IPS-11a (cell line): ENCODE results near the gene CTIF.

Experiments used
- H3K4me3 ChIP-seq: one replicate; pipeline ENCODE4 v1.5.1; 2013; ENCODE audit warnings: low read depth, low read length, control low read depth

Gene CTIF

DNA sequence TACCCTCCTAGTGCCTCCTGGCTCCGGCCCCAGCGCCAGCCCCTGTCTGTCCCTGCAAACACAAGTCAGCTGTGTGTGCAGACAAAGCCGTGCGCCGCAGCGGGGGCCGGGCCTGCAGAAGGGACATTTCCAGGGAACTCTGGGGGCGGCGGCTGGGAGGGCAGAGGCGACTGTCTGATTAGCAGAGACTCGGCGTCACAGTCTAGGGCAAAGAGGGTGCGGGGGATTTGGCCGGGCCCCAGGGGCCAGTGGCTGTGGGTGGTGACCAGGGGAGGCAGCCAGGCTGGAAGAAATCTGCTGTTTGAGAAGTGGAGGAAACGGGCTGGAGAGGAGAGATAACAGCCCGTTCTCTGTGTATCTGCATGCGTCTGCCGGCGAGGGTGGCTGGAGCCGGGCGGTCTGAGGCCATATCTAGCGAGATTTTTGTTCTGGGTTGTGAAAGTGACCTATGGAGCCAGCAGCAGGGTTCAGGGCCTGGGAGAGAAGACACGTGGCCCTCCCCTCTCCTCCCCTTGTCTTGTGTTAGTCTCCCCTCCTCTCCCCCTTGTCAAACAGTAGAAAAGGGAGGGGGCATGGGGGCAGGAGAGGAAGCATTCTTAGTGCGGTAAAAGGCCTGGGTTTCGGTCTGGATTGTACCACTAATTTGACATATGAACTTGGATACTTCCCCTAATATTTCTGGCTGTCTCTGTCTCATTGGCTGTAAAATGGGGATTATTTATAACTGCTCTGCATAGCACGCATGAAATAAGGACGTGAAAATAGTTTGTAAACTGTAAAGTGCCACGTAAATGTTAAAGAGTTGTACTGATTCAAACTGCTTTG lies 242.5 kb downstream of the CTIF start:
- no peak overlapping the region for H3K4me3 ChIP-seq

DNA sequence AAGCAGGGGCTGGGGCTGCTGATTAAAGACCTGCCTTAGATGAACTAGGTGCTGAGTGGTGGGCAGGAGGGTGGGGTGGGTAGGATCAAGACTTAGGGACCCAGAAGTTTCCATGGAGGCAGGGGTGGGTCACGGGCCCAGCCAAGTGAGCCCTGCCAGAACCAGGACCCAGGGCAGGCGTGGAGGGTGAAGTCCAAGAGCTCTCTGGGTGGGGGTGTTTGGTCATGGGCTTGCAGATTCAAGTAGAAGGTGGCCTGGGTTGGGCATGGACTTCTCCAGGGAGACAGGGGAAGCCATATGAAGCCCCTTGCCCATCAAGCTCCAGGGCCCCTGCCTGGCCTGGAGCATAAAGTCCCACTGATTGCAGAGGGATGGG lies 243.1 kb downstream of the CTIF start:
- no peak overlapping the region for H3K4me3 ChIP-seq

DNA sequence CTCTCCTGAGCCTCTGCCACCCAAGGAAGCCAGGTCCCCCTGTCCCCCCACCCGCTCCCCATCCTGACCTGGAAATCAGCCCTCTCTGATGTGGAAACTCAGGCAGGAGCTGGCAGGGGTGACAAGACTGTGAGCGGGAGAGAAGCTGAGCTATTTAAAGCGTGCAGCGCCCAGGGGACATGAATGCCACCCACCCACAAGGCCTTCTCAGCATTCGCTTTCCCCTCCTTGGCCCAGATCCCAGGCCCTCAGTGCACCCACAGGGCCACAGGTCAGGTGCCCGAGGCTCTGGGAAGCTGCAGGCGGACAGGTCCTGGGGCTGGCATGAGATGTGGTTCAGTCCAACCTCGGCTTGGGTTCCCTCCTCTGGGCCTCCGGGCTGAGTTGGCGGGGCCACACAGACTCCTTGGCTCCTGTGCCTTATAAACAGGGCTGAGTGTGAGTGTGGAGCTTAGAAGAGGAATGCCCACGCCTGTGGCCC lies 243.6 kb downstream of the CTIF start:
- H3K4me3 ChIP-seq: no peak overlapping the region

DNA sequence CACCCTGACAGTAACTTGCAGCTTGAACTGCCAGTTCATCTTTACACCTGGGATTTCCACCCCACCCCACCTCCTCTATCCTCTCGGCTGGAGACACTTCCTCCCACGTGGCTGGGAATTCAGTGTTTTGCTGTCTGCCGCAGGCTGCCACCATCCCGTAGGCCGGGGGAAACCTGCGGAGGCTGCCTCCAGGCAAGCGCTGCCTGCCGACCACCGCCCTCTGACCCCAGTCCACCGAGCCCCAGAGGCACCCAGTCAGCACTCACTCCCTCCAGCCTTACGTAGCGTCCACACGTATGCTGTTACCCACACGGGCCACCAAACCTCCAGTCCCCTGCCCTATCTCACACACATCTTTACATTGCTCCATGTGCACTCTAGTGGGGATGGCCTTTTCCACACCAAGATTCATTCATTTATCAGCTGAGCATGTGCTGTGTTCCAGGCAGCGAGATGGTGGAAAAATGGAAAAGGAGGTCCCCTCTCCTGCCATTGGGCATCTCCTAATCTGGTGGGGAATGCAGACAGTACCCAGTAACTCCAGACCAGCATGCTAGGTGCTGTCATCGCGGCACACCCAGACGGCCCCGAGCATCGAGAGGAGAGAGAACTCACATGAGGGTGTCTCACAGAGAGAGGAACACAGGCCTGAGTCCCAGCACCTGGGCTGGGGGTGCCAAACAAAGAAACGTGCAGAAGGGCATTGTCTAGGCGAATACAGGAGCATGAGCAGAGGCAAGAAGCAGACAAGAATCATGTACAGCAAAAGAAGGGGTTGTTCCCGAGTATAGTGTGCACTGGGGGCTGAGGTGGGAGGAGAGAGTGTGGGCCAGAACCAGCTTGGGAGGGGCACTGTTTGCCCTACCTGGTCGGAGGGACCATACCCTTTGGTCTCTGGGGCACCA lies 245.0 kb downstream of the CTIF start:
- no peak overlapping the region for H3K4me3 ChIP-seq

DNA sequence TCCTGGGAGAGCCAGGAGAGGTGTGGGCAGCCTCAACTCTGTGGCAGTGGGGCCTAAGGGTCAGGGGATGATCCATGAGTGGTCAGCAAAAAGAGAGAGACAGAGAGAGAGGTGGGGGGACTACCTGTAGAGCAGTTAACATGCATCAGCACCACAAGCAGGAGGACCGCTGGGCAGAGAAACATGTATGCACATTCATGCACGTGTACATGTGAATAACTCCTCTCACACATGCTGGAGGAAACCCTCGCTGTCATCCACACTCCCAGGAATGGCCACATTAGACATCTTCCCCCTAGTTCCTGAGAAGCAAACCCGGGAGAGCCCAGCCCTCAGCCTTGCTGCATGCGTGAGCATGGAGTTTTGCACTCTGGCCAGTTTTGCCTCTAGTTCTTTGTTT lies 245.8 kb downstream of the CTIF start:
- H3K4me3 ChIP-seq: no peak overlapping the region

DNA sequence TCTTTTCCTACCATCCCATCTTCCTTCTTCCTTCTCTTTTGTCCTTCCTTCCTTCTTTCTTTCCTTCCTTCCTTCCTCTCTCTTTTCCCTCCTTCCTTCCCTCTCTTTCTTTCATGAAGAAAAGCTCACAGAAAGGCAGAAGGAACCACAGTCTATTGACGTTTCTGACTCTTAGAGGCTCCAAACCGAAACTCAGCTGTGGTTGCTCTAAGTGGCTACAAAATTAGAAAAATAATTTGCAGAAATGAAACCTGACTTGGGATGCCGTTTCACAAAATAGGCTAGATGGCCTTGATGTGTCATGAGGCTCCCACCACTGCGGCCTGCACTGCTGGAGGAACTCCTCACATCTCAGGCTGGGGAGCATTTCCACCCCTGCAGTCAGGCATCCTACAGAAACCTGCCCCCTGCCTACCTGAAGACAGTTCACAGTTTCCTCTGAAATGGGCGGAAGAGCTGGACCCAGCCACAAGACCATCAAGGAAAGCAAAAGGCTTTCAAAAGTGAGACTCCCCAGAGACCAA lies 246.3 kb downstream of the CTIF start:
- H3K4me3 ChIP-seq: no peak overlapping the region

DNA sequence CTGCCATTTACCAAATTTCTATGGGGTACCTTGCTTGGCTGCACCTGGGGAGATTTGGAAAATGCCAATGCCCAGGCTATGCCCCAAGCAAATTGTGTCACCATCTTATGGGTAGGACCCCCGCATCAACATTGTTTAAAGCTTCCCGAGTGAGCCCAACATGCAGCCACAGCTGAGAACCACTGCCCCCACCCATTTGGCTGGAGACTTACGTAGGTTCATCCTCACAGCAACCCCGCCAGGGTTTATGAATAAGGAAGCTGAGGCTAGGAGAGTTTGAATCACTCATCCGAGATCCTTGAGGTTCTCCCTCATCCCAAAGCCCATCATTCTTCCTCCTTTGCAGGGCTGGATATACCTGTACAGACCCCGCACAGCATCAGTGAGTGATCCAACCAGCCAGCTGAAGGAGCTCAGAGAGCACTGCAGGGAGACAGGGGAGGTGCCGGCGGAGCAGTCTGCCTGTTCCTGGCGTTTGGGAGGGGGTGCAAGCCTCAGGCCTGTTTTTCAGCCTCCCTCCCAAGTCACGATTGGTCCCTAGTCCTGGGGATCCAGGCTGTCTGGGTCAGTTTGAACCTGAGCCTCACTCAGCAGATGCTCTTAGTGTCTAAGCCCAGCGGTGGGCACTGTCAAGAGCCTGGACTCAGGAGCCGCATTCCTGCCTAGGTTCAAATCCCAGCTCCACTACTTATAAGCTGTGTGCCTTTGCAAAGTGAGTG lies 247.1 kb downstream of the CTIF start:
- H3K4me3 ChIP-seq: no peak overlapping the region

DNA sequence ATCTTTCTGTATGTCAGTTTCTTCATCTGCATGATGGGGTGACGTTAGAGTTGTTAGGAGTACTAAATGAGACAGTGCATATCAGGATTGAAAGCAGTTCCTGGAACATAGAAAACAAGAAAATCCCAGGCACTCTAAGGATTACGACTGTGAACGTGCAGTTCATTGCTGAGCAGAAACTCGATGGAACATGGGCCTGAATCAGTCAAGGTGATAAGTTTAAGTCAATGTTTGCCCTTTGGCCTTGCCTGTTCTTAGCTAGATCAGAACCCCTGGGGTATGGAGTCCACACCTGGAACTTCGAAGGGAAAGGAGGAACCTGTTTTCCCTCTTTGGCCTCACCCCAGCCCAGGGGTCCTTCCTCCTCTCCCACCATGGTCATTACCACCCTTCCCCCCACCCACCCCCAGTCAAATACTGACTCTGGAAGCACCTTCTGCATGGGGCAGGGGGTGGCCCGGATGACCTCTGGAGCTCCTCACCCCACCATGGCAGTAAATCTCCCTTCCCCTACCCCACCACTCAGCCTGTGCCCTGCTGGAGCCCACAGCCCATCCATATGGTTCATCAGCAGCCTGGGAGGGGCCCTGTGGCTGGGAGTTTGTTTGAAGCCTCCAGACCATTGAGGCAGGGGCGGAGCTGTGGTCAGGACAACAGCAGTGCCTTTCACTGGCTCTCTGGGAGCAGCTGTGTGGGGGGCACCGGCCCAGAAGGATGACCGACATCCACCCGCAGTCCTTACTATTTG lies 247.8 kb downstream of the CTIF start:
- H3K4me3 ChIP-seq: no peak overlapping the region

DNA sequence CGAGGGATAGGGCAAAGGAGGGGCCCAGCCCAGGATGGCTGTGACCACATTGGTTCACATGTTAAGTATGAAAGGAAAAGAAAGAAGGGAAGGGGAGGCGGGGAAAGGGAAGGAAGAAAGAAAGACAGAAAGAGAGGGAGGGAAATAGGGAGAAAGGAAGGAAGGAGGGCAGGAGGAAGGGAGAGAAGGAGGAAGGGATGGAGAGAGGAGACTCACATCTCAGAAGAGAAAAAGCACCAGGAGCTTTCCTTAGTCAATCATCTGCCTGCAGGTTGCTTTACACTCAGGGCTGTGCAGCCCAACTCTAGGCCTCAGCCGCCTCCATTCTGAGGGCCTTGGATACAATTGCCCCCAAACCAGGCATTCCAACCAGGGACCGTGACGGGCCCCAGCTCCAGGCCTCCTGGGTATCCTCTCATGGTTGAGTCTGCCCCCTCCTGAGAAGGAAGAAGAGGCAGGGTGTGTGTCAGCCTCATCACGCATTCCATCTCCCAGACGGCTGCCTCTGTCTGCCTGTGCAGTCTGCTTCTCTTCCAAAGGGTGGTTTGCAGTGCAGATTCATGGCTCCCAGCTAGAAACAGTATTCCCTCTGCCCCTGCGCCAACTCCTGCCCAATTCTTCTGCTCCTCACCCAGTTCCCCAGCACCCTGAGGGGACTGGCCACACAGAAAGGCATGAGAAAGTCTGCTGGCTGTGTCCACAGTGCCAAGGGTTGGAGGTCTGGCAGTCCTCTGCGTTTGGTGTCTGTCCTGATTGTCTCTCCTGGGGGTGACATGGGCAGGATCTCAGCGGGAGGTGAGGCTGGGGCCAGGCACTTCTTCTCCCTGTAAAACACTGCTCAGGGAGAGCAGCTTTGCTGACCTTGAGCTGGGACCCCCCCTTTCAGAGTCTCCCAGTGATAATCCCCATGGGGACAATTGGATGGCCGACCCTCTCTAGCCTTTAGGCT lies 248.6 kb downstream of the CTIF start:
- no peak overlapping the region for H3K4me3 ChIP-seq

DNA sequence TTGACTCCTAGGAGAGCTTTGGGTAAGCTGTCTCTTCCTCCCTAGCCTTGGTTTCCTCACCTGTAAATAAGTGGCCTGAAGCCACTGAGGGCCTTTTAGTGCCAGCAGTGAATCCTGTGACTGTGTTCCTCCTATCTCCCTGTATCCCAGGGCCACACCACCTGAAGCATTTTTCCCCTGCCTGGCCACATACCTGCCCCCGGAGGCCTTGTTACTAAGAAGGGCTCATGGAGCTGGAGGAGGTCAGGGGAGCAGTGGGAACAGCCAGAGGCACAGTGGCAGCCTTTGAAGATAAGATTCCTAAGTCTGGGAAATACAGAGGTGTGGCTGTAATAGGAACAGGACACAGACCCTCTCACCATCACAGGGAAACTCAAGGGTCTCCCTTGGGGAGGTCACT lies 249.5 kb downstream of the CTIF start:
- no peak overlapping the region for H3K4me3 ChIP-seq

DNA sequence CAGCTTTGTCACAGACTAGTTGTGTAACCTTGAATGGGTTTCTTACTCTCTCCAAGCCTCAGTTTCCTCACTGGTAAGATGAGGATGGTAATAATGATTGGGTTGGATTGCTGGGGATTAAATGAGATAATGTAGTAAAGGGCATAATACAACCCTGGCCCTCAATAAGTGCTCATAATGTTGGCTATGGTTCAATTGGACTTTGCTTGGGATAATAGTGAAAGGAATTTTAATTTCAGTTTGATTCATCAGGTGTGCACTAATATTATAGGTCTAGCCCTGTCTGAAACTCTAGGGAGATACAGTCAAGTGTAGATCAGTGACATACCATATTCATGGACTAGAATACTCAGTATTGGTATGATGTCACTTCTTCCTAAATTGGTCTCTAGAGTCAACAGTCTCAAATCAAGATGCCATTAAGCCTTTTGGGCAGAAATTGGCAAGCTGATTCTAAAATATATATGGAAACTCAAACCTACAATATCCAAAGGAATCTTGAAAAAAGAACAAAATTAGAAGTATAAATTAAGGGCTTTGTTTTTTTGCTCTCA lies 250.5 kb downstream of the CTIF start:
- no peak overlapping the region for H3K4me3 ChIP-seq

DNA sequence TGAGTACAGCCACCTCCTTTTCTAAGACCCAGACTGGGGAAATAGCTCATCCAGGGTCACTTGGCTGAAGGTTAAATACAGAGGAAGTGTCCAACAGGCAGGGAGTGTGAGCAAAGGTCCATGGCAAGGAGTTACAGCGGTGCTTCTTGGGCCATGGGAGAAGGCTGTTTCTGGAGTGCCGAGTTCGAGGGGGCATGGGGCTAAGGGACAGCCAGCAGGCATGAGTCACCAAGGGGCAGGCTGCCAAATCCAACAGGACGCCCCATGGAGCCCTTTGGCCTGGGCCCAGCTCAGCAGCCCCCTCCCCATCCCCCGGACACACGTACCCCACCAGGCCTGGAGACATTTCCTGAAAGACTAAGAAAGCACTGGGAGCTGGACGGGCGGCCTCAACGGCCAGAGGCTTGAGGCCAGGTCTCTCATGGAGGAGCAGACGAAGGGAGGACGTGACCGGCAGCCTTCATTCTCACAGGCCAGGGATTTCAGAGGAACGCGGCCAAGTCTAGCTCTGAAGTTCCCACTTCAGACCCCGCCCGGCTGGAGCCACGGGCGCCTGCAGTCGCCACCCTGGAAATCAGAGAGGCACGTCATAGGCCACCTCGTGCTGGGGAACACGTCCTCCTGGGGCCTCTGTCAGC lies 251.5 kb downstream of the CTIF start:
- no peak overlapping the region for H3K4me3 ChIP-seq

DNA sequence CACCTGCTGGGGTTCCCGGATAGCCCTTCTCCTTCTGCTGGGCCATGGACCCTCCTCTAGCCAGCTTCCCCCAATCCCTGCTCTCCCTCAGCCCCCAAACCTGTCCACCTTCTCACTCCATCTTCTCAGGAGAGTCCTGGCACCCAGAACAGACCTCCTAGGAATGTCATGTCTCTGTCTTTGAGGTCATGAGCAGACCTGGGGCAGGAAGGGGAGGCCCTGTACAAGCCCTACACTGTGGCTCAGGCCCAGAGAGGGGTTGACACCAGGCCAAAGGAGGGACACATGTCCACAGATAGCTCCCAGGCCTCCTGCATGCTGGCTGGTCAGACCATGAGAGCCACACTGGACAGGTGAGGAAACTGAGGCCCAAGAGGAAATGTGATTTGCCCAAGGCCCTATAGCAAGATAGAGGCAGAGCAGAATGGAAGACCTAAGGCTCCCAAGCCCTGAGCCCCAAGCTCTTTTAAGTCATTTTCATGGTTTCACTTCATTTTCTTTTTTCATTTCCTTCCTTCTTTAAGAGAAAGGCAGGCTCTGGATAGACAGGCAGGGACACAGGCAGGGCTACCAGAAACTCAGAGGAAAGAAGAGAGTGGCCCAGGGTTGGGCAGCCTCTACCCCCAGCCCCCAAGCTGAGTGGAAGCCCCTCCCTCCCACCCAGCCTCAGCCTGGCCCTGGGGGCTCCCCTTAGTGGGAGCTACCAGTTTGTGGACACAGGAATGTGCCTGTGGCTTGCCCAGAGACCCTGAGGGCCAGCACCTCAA lies 252.2 kb downstream of the CTIF start:
- H3K4me3 ChIP-seq: no peak overlapping the region

DNA sequence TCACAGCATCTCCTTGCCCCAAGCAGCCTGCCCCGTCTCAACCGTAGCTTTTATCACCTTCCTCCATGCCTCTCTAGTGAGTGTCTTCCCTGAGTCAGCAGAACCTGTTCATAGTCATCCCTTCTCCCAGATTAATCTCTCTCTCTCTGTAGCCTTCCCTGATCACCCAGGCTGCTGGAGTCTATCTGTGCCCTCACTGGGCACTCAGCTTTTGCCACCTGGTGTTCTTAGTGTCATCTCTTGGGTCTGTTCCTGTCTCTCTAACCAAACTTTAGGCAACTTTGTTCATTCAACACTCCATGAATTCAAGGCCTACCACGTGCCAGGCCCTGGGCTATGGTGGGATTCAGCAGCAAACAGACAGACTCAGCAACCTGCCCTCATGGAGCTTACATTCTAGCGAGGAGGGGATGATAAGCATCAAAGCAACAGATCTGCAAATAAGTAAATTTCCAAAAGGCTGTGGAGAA lies 252.8 kb downstream of the CTIF start:
- H3K4me3 ChIP-seq: no peak overlapping the region

DNA sequence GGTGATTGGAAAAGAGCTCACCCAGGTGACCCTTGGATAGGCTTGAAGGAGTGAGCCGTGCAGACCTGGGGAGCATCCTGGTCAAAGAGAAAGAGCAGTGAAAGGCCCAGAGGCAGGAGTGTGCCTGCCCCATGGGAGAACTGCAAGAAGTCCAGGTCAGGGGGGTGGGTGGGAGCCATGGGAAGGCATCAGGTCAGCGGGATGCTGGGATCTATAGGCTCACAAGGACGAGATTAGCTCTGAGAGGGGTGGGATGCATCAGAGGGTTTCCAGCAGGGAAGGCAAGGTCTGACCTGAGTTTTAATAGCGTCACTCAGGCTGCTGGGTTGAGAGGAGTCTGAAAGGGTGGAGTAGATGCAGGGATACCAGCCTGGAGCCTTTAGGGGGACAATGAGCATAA lies 253.3 kb downstream of the CTIF start:
- H3K4me3 ChIP-seq: no peak overlapping the region

DNA sequence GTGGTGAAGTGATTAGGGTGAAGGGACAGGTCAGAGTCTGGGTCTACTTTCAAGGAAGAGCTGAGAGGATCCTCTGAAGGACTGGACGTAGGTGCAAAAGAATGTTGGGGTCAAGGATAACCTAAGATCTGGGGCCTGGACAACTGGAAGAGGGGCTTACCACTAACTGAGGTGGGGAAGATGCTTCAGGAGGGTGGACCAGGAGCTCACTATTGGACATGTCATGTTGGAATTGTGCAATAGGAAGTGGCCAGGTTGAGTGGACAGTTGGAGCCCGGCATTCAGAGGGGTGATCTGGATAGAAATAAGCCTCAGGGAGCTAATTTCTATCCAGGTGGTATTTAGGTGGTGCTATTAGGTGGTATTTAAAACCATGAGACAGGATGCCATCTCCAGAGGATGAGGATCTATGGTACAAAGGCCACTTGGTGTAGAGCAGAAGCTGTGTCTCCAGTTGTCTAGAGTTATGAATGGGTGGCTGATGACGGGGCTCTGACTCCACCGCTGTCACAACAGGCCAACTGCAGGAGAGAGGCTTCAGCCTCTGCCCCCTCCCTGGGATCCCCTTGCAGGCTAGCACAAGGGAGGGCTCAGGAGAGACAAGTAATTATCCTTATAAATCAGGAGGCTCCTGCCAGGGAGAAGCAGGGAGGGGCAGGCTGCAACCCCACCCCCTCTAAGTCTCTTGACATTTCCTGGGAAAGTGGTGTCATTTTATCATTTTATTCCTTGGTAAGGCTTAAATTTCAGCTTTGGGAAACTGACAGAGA lies 254.0 kb downstream of the CTIF start:
- H3K4me3 ChIP-seq: no peak overlapping the region
